ENCODE data around the gene OPCML. TPM values are rescaled to one million over a fixed set of nuclear protein-coding genes. Genes with fewer than 3 reads are reported as not detected.

Gene OPCML
- total RNA-seq, 2 donors from 2014 or later = 0.34 TPM; not detected in 1

- 43% methylated on average over 17 of the region's 17 CpGs for WGBS
- TF ChIP-seq POLR2A (IDR thresholded peaks at IDR 0.05) (no peak), POLR2AphosphoS5 (IDR thresholded peaks at IDR 0.05) (no peak), CTCF (IDR thresholded peaks at IDR 0.05) (no peak)
- H3K27me3 ChIP-seq (replicated peaks; ENCODE audit: insufficient read depth) = peaks cover 4% of the 10 kb centered on the region
- H3K27ac ChIP-seq = no peak overlapping the region
- H3K9me3 ChIP-seq = no peaks in the 10 kb centered on the region
- H3K4me1 ChIP-seq (replicated peaks) = no peaks in the 10 kb centered on the region
- no peak for DNase-seq (ENCODE audit: low spot score)
- H3K36me3 ChIP-seq = no peaks in the 10 kb centered on the region
- intact Hi-C loops (cut with DNase I) = no loop called here
- H3K4me3 ChIP-seq = no peak overlapping the region
Observed at GRCh38 chr11:133156986-133157745, 375.1 kb downstream of the OPCML start.

- 40% methylated on average over 4 of the region's 4 CpGs for WGBS
- H3K27me3 ChIP-seq (replicated peaks; ENCODE audit: insufficient read depth) = peaks cover 4% of the 10 kb centered on the region
- no peaks in the 10 kb centered on the region for H3K4me1 ChIP-seq (replicated peaks)
- no peak overlapping the region for H3K4me3 ChIP-seq
- no peaks in the 10 kb centered on the region for H3K9me3 ChIP-seq
- no peaks in the 10 kb centered on the region for H3K36me3 ChIP-seq
- H3K27ac ChIP-seq = no peak overlapping the region
- DNase-seq (ENCODE audit: low spot score) = no peak
- TF ChIP-seq CTCF (IDR thresholded peaks at IDR 0.05) (no peak), POLR2A (IDR thresholded peaks at IDR 0.05) (no peak), POLR2AphosphoS5 (IDR thresholded peaks at IDR 0.05) (no peak)
- intact Hi-C loops (cut with DNase I) = no loop called here
Observed at GRCh38 chr11:133154781-133155180, 377.5 kb downstream of the OPCML start.

- H3K27me3 ChIP-seq (replicated peaks; ENCODE audit: insufficient read depth) = peaks cover 4% of the 10 kb centered on the region
- no peaks in the 10 kb centered on the region for H3K9me3 ChIP-seq
- DNase-seq (ENCODE audit: low spot score) = no peak
- TF ChIP-seq POLR2AphosphoS5 (IDR thresholded peaks at IDR 0.05) (no peak), CTCF (IDR thresholded peaks at IDR 0.05) (no peak), POLR2A (IDR thresholded peaks at IDR 0.05) (no peak)
- H3K36me3 ChIP-seq = no peaks in the 10 kb centered on the region
- 75% methylated on average over 8 of the region's 8 CpGs for WGBS
- no peak overlapping the region for H3K27ac ChIP-seq
- no peak overlapping the region for H3K4me3 ChIP-seq
- H3K4me1 ChIP-seq (replicated peaks) = no peaks in the 10 kb centered on the region
- intact Hi-C loops (cut with DNase I) = no loop called here
Observed at GRCh38 chr11:133154076-133154475, 378.2 kb downstream of the OPCML start.

- TF ChIP-seq POLR2A (IDR thresholded peaks at IDR 0.05) (no peak), CTCF (IDR thresholded peaks at IDR 0.05) (no peak), POLR2AphosphoS5 (IDR thresholded peaks at IDR 0.05) (no peak)
- Histone ChIP-seq H3K4me3 (no peak overlapping the region), H3K27me3 (replicated peaks; ENCODE audit: insufficient read depth) (peaks cover 4% of the 10 kb centered on the region), H3K27ac (no peak overlapping the region), H3K9me3 (no peaks in the 10 kb centered on the region), H3K4me1 (replicated peaks) (no peaks in the 10 kb centered on the region), H3K36me3 (no peaks in the 10 kb centered on the region)
- 56% methylated on average over 15 of the region's 18 CpGs for whole genome bisulfite sequencing
- DNase-seq (ENCODE audit: low spot score) = no peak
- intact Hi-C loops (cut with DNase I) = no loop called here
Observed at GRCh38 chr11:133153031-133153430, 379.3 kb downstream of the OPCML start.

- Histone ChIP-seq H3K9me3 (no peaks in the 10 kb centered on the region), H3K27ac (no peak overlapping the region), H3K4me3 (no peak overlapping the region), H3K27me3 (replicated peaks; ENCODE audit: insufficient read depth) (no peaks in the 10 kb centered on the region), H3K4me1 (replicated peaks) (no peaks in the 10 kb centered on the region), H3K36me3 (no peaks in the 10 kb centered on the region)
- DNase-seq (ENCODE audit: low spot score) = no peak
- TF ChIP-seq POLR2A (IDR thresholded peaks at IDR 0.05) (no peak), CTCF (IDR thresholded peaks at IDR 0.05) (no peak), POLR2AphosphoS5 (IDR thresholded peaks at IDR 0.05) (no peak)
- 68% methylated on average over 5 of the region's 5 CpGs for WGBS
- intact Hi-C loops (cut with DNase I) = no loop called here
Observed at GRCh38 chr11:133149698-133150097, 382.6 kb downstream of the OPCML start.

Measured in prostate gland (tissue), 2 donors.